ENCODE results near the gene SLC7A8.

The SLC7A8 gene

GRCh38 chr14:23182372-23183157 is 895 bp downstream of the SLC7A8 start:
- DNase-seq (ENCODE audit: low read depth) = no peak

- no peak for DNase-seq (ENCODE audit: low read depth)
Measured at GRCh38 chr14:23181946-23182345, 1.5 kb downstream of the SLC7A8 start.

- DNase-seq (ENCODE audit: low read depth) = no peak
Measured at GRCh38 chr14:23181453-23181852, 2.0 kb downstream of the SLC7A8 start.

GRCh38 chr14:23177181-23177580 is 6.3 kb downstream of the SLC7A8 start:
- no peak for DNase-seq (ENCODE audit: low read depth)

GRCh38 chr14:23175823-23176222 is 7.6 kb downstream of the SLC7A8 start:
- no peak for DNase-seq (ENCODE audit: low read depth)

- no peak for DNase-seq (ENCODE audit: low read depth)
Measured at GRCh38 chr14:23174296-23175184, 8.9 kb downstream of the SLC7A8 start.

- DNase-seq (ENCODE audit: low read depth) = no peak
Measured at GRCh38 chr14:23173796-23174195, 9.7 kb downstream of the SLC7A8 start.

- no peak for DNase-seq (ENCODE audit: low read depth)
Measured at GRCh38 chr14:23173031-23173430, 10.4 kb downstream of the SLC7A8 start.

GRCh38 chr14:23172574-23172973 is 10.9 kb downstream of the SLC7A8 start:
- DNase-seq (ENCODE audit: low read depth) = no peak

- no peak for DNase-seq (ENCODE audit: low read depth)
Measured at GRCh38 chr14:23172096-23172495, 11.4 kb downstream of the SLC7A8 start.

GRCh38 chr14:23171222-23171975 is 12.1 kb downstream of the SLC7A8 start:
- DNase-seq (ENCODE audit: low read depth) = no peak

- DNase-seq (ENCODE audit: low read depth) = no peak
Measured at GRCh38 chr14:23169622-23170021, 13.8 kb downstream of the SLC7A8 start.

- DNase-seq (ENCODE audit: low read depth) = no peak
Measured at GRCh38 chr14:23168246-23168645, 15.2 kb downstream of the SLC7A8 start.

GRCh38 chr14:23167116-23167847 is 16.2 kb downstream of the SLC7A8 start:
- no peak for DNase-seq (ENCODE audit: low read depth)

GRCh38 chr14:23164949-23165348 is 18.5 kb downstream of the SLC7A8 start:
- DNase-seq (ENCODE audit: low read depth) = no peak

GRCh38 chr14:23164250-23164649 is 19.2 kb downstream of the SLC7A8 start:
- DNase-seq (ENCODE audit: low read depth) = no peak

GRCh38 chr14:23163830-23164229 is 19.6 kb downstream of the SLC7A8 start:
- DNase-seq (ENCODE audit: low read depth) = no peak

- no peak for DNase-seq (ENCODE audit: low read depth)
Measured at GRCh38 chr14:23162800-23163199, 20.7 kb downstream of the SLC7A8 start.

GRCh38 chr14:23162005-23162404 is 21.5 kb downstream of the SLC7A8 start:
- no peak for DNase-seq (ENCODE audit: low read depth)

GRCh38 chr14:23160924-23161522 is 22.4 kb downstream of the SLC7A8 start:
- DNase-seq (ENCODE audit: low read depth) = no peak

GRCh38 chr14:23159532-23159931 is 23.9 kb downstream of the SLC7A8 start:
- DNase-seq (ENCODE audit: low read depth) = no peak

Data from T-helper 22 cell (primary cell).